NCI-H2196 treated with DMSO at 0.1 percent for 48 hours (cell line): ENCODE measurements around the gene RAP1GAP2.
"Not testable (repeated sequence)": the region's sequence is repeated elsewhere in the genome, so short reads cannot be mapped to it uniquely, and the experiment has no call there.

Experiments
- DNase-seq: peaks from one replicate; lab custom pipeline; 2025; ENCODE audit not compliant: unreplicated experiment; lab: John Stamatoyannopoulos, UW

The RAP1GAP2 gene

GRCh38 chr17:2785376-2785775 lies 10.9 kb upstream of the RAP1GAP2 start:
- not testable (repeated sequence) for DNase-seq

GRCh38 chr17:2786176-2786881 lies 9.9 kb upstream of the RAP1GAP2 start:
- peak; percentile 64 for DNase-seq

DNA sequence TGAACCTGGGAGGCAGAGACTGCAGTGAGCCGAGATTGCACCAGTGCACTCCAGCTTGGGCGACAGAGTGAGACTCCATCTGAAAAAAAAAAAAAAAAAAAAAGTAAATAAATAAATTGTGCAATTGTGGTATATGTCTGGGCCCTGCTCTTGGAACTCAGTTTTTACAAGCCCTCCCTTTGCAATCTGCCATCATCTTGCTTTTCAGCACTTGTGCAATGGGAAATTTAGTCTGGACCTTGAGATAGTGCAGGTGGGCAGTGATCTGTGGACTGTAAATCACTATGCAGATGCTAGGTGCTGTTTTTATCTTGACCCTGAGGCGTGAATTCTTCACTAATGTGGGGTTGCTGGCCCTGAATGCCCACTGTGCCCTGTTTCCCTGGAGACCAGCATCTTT lies 6.5 kb upstream of the RAP1GAP2 start:
- no peak for DNase-seq

DNA sequence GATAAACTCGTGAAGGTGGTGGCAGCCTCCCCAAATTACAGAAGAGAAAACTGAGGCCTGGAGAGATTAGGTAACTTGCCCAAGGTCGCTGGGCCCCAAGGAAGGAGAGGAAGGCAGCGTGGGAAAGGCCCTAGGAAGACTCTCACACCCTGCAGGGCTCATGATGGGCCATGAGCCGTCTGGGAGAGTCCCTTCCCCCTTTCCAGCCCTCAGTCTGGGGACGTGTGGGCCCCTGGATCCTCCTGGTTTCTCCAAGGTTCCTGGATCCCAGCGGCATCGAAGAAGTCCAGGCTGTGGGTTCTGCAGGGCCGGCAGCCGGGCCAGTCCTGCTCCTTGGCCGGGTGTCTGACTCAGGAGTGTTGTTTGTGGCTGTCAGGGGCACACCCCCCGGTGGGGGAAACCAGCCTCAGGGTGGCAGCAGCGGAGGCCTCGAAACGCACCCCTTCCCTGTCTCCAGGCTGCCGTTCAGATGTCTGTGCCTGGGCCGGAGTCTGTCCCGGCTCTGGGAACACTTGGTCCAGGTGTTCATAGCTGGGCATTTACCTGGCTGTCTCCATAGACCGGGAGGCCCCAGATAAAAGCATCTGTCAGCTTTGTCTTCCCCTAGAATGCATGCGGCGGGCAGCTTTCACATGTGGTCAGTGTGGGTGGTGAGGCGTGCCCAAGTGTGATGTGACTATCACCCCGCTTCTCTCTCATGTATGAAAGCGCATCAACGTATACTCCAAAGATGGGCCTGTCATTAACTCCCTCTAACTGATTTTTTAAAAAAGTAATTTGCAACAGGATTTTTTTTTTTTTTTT lies 3.7 kb upstream of the RAP1GAP2 start:
- DNase-seq = no peak

- DNase-seq = no peak
These were observed 2.0 kb upstream of the RAP1GAP2 start for GRCh38 chr17:2794111-2794803.

DNA sequence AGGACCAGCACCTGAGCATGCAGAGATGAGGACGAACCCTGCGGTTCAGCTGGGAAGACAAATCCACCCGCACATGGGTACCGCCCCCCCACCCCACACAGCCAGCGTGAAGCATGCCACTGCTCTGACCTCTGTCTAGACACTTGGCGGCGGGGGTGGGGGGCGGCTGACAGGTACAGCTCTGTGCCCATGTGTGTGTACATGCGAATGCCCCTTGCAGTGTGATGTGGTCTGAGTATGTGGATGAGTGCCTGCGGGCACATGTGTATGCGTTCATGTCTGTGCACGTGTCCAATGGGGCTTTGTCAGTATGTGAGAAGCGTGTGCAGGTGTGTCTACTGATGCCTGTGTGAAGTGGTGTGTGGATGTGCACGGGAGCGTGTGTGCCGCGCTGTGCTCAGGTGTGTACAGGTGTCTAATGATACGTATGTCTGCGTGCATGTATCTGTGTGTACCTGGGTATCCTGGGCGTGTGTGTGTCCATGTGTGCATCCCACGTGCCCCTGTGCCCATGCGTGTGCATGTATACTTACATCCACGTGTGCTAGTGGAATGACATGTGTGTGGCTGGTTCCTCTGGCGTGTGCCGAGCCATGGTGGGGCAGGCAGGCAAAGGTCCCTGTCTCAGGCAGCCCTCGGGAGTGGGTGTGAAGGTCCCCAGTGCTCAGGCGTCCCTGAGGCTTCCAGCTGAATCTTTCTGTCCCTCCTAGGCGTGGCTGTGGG lies 636 bp upstream of the RAP1GAP2 start:
- no peak for DNase-seq

DNA sequence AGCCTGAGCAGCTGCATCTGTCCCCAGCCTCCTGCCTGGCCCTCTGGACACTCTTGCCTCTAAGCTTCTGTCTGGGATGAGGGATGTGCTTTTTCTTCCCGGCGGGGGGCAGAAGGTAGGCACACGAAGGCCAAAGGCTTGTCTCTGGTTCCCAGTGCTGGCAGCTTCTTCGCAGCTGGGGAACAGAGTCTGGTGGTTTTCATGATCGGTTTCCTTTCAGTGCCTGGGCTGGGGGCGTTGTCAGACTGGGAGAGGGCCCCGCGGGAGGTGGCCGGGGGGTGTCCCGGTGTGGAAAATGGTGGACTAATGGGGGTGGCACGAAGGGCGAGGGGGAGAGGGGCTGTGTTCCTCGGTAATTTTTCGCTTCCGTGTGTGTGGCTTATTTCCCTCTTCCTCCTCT lies 988 bp downstream of the RAP1GAP2 start:
- no peak for DNase-seq

DNA sequence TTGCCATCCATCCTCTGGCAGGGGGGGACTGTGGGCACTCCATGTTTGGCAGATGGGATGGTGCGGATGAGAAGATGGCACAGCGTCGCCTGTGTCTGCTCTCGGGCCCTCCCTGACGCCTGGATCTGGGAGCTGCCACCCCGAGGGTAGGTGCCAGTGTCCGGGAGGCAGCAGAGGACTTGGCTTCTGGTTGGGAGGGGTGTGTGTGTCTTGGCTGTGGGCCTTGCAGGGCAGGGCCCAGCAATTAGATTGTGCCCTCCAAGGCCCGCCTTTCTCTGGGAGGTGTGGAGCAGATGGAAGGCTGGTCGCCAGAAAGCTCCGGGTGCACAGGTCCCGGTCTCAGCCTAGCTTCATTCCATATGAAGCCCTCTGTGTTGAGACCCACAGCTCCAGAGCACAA lies 1.4 kb downstream of the RAP1GAP2 start:
- DNase-seq = peak; percentile 24

DNA sequence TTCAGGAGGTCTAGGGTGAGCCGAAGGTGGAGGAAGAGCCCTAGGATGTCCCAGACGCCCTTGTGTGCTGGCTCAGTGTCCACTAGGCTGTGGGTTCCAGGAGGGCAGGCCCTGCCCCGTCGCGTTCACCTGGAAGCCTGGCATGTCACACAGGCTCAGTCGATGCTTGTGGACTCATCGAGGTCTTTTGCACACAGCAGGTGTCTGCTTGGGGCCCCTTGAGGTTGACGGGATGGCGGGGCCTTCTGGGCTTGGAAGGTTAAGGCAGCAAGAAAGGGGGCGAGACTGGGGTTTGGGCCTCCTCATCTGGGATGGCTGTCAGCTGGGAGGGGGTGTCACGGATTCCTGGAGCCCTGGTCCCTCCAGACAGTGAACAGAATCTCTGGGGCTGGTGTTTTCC lies 1.9 kb downstream of the RAP1GAP2 start:
- no peak for DNase-seq

DNA sequence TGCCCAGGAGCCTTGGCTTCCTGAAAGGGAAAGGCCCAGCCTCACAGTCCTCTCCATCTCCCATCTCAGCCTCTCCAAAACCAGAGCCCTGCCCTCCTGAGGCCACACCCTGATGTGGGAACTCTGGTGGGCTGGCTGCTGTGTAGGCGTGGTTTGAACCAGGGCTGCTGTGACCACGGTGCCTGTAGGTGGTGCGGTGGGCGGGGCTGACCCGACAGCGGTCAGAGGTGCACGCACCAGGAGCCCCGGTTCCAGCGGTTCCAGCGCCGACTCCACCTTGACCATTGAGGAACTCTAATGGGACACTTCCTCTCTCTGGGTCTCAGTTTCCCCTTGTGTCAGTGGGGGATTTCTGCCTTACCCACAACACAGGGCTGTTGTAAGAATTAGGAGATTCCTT lies 2.4 kb downstream of the RAP1GAP2 start:
- DNase-seq = no peak

DNA sequence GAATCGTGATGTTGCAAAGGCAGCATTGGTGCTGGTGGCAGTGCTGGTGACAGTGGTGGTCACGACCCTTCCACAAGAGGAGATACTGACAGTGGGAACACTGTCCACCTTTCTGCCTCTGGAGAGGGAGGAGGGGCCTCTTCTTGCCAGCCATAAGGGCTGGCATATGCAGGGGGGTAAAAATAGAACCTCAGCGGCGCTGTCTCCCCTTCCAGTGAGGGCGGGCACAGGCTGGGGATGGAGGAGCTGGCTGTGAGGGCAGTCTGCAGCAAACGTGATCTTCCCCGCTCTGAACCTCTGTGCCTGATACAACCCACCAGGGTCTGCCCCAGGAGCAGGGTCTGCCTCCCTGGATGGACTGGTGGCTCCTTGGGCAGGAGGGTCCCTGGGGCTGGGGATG lies 3.4 kb downstream of the RAP1GAP2 start:
- DNase-seq = no peak

DNA sequence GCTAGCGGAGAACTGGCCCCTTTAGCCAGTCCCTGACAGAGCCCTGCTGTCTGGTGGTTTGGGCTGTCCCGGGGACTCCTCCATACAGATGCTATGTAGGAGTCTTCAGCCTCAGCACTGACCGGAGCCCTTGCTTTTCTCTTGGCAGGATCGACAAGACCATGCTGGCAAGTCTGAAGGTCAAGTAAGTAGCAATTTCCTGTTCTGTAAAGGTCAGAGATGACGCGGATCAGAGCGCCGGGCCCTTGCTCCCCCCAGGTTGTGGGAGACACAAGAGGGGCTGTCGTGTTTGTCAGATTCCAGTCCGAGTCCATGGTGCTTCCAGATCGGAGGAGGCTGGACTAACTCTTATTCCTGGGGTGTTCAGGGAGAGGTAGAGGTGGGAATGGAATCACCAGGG lies 4.1 kb downstream of the RAP1GAP2 start:
- no peak for DNase-seq

GRCh38 chr17:2801841-2802240 lies 5.6 kb downstream of the RAP1GAP2 start:
- DNase-seq = no peak

GRCh38 chr17:2802574-2802973 lies 6.3 kb downstream of the RAP1GAP2 start:
- no peak for DNase-seq

GRCh38 chr17:2803386-2803785 lies 7.1 kb downstream of the RAP1GAP2 start:
- no peak for DNase-seq

- no peak for DNase-seq
These were observed 7.7 kb downstream of the RAP1GAP2 start for GRCh38 chr17:2803971-2804370.

GRCh38 chr17:2804912-2805311 lies 8.7 kb downstream of the RAP1GAP2 start:
- no peak for DNase-seq

DNA sequence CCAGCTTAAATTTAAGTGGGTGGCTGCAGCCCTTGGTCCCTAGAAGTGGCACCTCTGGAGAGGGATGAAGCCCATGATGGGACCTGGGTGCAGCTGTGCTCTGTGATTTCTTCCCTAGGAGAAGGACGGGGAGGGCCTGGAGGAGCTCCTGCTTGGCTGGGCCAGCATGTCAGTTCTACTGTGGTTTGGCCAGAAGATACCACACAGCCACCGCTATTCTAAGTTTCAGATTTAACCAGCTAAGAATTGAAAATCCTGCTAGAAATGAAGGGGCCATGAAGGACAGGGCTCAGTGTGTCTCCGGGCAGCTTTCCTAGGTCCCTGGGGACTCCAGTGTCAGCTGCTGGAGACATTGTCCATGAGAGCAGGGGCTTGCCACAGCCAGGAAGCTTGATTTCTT lies 9.7 kb downstream of the RAP1GAP2 start:
- no peak for DNase-seq

DNA sequence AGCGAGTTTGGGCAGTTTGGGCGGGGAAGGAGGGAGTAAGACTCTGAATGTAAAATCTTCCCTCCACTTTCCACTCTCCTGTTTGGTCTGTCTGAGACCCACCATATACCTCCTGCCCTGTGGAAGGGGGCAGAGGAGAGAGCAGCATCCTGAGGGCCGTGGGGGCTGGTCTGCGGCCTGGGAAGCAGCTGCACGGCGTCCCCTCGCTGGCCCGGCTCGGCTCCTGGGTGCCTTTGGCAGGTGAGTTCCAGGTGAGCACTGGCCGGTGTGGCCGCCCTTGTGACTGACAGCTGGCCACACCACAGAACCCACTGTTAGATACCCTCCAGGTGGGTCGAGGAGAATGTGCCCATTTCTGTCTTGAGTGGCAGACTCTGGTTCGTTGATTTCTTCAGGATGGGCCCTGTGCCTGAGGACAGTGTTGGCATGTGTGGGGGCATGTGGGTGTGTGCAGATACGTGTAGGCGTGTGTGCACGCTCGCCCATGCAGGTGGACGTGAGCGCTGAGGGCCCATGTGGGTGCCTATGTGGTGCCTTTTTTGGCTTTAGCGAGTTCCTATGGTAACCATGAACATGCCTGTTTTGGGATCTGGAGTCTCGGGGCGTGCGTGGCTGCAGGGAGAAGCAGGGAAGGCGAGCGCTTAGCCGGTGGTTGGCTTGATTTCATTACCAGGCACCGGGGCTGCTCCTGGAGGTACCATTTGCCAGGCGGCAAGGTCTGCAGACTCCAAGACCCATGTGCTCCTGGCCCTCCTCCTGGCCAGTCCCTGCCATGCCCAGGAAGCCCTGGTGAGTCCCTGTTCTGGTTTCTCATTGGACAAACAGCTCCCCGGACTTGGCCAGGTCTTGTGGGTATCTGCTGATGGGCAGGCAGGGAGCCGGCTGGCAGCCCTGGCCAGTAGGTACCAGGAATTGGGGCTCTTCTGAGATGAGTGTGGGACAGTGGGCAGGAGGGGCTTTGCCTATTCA lies 12.4 kb downstream of the RAP1GAP2 start:
- DNase-seq = no peak

DNA sequence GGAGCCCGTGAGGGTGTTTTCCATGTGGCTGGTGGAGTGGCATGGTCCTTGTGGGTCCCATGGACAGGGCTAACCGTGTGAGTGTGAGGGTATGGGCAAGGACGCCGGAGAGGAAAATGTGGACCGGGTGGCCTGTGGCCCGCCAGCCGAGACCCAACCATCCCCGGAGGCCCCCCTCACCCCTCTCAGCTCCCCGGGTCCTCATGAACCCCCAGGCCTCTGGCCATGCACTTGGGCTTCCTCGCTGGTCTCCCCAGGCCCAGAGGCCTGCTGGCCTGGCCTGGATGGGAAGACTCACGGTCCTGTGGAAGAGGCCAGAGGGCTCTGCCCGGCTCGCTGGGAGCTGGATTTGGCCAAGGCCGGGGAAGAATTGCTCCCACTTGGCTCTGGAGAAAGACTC lies 13.1 kb downstream of the RAP1GAP2 start:
- DNase-seq = no peak
